ENCODE measurements around the gene ZNF362. TPM values are rescaled to one million over a fixed set of nuclear protein-coding genes. Genes with fewer than 3 reads are reported as not detected.

The ZNF362 gene
- total RNA-seq, 1 experiment from 2014 or later: 10.8 TPM

DNA sequence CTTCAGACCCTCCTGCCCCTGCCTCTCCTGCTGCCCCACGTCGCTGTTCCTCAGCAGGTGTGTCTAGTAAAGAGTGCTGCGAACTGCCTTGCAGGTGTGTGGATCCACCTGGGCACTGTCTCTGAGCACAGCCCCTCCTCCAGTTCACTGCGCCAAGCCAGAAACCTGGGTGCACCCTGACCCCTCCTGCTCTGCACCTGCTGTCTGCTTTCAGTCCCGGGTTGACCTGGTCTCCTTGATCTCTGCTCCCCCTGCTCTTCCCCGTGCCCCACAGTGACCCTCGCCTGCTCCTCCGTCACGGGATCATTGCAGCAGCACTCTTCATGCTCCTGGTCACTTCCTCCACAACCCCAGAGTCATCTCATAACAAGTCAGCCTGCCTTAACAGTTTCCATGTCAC lies 58.1 kb downstream of the ZNF362 start:
- H4K20me1 ChIP-seq (ENCODE audit: low read length): no peaks in the 10 kb centered on the region
- H3K4me3 ChIP-seq (ENCODE audit: low read length): no peak overlapping the region
- no peaks in the 10 kb centered on the region for H3F3A ChIP-seq (ENCODE audit: low read length, unreplicated experiment)
- intact Hi-C loops (cut with micrococcal nuclease): no loop called here
- no peak overlapping the region for H3K4me2 ChIP-seq (ENCODE audit: low read length)
- H3K36me3 ChIP-seq (ENCODE audit: low read depth, low read length): no peaks in the 10 kb centered on the region
- BruUV-seq (replicated peaks): no TSS peak
- H3K27me3 ChIP-seq (ENCODE audit: low read length): no peaks in the 10 kb centered on the region
- no peaks in the 10 kb centered on the region for H3K9me2 ChIP-seq (replicated peaks; ENCODE audit: low read length)
- H3K9ac ChIP-seq (ENCODE audit: low read length): no peak overlapping the region
- no peak overlapping the region for H3K27ac ChIP-seq (ENCODE audit: low read length)
- H3K9me3 ChIP-seq (ENCODE audit: low read length): no peaks in the 10 kb centered on the region
- DNase-seq (no peak), ATAC-seq (no peak)
- no peak overlapping the region for H2AFZ ChIP-seq (ENCODE audit: low read length)
- TF ChIP-seq, protein P1, sequence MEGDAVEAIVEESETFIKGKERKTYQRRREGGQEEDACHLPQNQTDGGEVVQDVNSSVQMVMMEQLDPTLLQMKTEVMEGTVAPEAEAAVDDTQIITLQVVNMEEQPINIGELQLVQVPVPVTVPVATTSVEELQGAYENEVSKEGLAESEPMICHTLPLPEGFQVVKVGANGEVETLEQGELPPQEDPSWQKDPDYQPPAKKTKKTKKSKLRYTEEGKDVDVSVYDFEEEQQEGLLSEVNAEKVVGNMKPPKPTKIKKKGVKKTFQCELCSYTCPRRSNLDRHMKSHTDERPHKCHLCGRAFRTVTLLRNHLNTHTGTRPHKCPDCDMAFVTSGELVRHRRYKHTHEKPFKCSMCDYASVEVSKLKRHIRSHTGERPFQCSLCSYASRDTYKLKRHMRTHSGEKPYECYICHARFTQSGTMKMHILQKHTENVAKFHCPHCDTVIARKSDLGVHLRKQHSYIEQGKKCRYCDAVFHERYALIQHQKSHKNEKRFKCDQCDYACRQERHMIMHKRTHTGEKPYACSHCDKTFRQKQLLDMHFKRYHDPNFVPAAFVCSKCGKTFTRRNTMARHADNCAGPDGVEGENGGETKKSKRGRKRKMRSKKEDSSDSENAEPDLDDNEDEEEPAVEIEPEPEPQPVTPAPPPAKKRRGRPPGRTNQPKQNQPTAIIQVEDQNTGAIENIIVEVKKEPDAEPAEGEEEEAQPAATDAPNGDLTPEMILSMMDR (conservative IDR thresholded peaks at IDR 0.05; ENCODE audit: low read depth, low read length): no peak
- TF ChIP-seq EZH2phosphoT487 (IDR thresholded peaks at IDR 0.05; ENCODE audit: borderline replicate concordance, low read length): no peak
- no peak for TF ChIP-seq EZH2 (IDR thresholded peaks at IDR 0.05; ENCODE audit: low read length, unreplicated experiment)
- POLR2A ChIA-PET (ENCODE audit: unreplicated experiment): no interaction called here
- CTCF ChIA-PET: no interaction called here
- H3K4me1 ChIP-seq (ENCODE audit: insufficient read depth, low read length): peaks cover 10% of the 10 kb centered on the region
- H3K79me2 ChIP-seq (ENCODE audit: low read length): no peaks in the 10 kb centered on the region

DNA sequence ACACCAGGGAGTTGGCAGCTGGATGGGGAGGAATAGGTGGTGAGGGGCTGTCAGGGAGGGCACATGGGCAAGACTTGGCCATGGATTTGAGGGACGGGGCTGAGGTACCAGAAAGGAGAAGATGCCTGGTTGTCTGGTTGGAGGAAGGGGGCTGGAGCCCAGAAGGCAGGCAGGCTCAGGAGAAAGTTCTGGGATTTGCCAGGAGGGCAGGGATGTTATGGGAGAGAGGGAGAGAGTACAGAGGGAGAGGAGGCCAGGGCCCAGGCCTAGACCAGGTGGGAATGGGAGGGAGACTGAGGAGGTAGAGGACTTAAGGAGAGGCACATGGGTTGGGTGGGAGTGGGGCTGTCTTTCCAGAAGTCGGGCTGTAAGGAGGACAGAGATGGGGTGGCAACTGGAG lies 60.3 kb downstream of the ZNF362 start:
- POLR2A ChIA-PET (ENCODE audit: unreplicated experiment): interaction anchor here (0.7 kb wide), 1 partner anchor 387 kb away, joined by 4 read pairs; no protein-coding TSS in a partner anchor

DNA sequence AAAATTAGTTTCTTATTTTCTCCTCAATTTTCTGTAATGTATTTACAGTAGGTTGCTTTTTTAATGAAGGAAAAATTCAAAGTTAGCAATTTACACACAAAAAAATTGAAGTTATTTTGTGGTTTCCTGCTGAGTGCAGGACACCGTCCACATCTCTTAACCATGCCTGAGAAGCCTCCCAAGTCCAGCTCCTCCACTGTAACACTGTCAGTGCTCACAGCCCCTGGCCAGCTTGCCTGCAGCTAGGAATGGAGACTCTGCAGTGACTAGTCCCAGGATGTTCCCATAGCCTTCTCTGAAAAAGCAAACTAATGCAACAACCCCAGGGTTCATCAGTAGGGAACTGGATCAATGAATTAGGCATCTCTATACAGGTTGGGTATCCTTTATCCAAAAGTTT lies 61.1 kb downstream of the ZNF362 start:
- TF ChIP-seq EZH2phosphoT487 (IDR thresholded peaks at IDR 0.05; ENCODE audit: borderline replicate concordance, low read length) (no peak), EZH2 (IDR thresholded peaks at IDR 0.05; ENCODE audit: low read length, unreplicated experiment) (no peak)
- TF ChIP-seq, protein P1 (conservative IDR thresholded peaks at IDR 0.05; ENCODE audit: low read depth, low read length): no peak
- Histone ChIP-seq H4K20me1 (ENCODE audit: low read length) (no peaks in the 10 kb centered on the region), H3K9me3 (ENCODE audit: low read length) (no peaks in the 10 kb centered on the region), H3K27me3 (ENCODE audit: low read length) (no peaks in the 10 kb centered on the region), H3K9me2 (replicated peaks; ENCODE audit: low read length) (no peaks in the 10 kb centered on the region), H2AFZ (ENCODE audit: low read length) (no peak overlapping the region), H3F3A (ENCODE audit: low read length, unreplicated experiment) (no peaks in the 10 kb centered on the region), H3K4me3 (ENCODE audit: low read length) (no peak overlapping the region), H3K4me1 (ENCODE audit: insufficient read depth, low read length) (peaks cover 10% of the 10 kb centered on the region), H3K79me2 (ENCODE audit: low read length) (no peaks in the 10 kb centered on the region), H3K27ac (ENCODE audit: low read length) (no peak overlapping the region), H3K9ac (ENCODE audit: low read length) (no peak overlapping the region), H3K4me2 (ENCODE audit: low read length) (no peak overlapping the region), H3K36me3 (ENCODE audit: low read depth, low read length) (no peaks in the 10 kb centered on the region)
- CTCF ChIA-PET: no interaction called here
- intact Hi-C loops (cut with micrococcal nuclease): no loop called here
- no peak for ATAC-seq
- BruUV-seq (replicated peaks): no TSS peak
- no peak for DNase-seq
- POLR2A ChIA-PET (ENCODE audit: unreplicated experiment): interaction anchor here (0.7 kb wide), 1 partner anchor 388 kb away, joined by 4 read pairs; no protein-coding TSS in a partner anchor

More for the DNA sequence above, 60.3 kb downstream of the ZNF362 start:
- CTCF ChIA-PET: no interaction called here
- Histone ChIP-seq H3F3A (ENCODE audit: low read length, unreplicated experiment) (no peaks in the 10 kb centered on the region), H4K20me1 (ENCODE audit: low read length) (no peaks in the 10 kb centered on the region), H3K9me3 (ENCODE audit: low read length) (no peaks in the 10 kb centered on the region), H3K27me3 (ENCODE audit: low read length) (no peaks in the 10 kb centered on the region), H3K4me1 (ENCODE audit: insufficient read depth, low read length) (peaks cover 10% of the 10 kb centered on the region), H3K36me3 (ENCODE audit: low read depth, low read length) (no peaks in the 10 kb centered on the region), H3K4me3 (ENCODE audit: low read length) (no peak overlapping the region), H2AFZ (ENCODE audit: low read length) (no peak overlapping the region), H3K27ac (ENCODE audit: low read length) (no peak overlapping the region), H3K79me2 (ENCODE audit: low read length) (no peaks in the 10 kb centered on the region), H3K9me2 (replicated peaks; ENCODE audit: low read length) (no peaks in the 10 kb centered on the region), H3K4me2 (ENCODE audit: low read length) (no peak overlapping the region), H3K9ac (ENCODE audit: low read length) (no peak overlapping the region)
- intact Hi-C loops (cut with micrococcal nuclease): no loop called here
- no TSS peak for BruUV-seq (replicated peaks)
- no peak for DNase-seq
- no peak for ATAC-seq
- no peak for TF ChIP-seq EZH2phosphoT487 (IDR thresholded peaks at IDR 0.05; ENCODE audit: borderline replicate concordance, low read length)
- TF ChIP-seq, protein P1 (conservative IDR thresholded peaks at IDR 0.05; ENCODE audit: low read depth, low read length): no peak
- no peak for TF ChIP-seq EZH2 (IDR thresholded peaks at IDR 0.05; ENCODE audit: low read length, unreplicated experiment)
